GM18951 (cell line): Measurements from ENCODE around the gene SYNC.
"Not testable (repeated sequence)": the region's sequence is repeated elsewhere in the genome, so short reads cannot be mapped to it uniquely, and the experiment has no call there.

Experiments used
- POLR2A ChIP-seq: IDR thresholded peaks from 4 replicates; pipeline ENCODE4 v1.6.1; 2011; ENCODE audit warnings: mild to moderate bottlenecking; ENCODE audit not compliant: insufficient read length, insufficient read depth; ENCODE audit errors: extremely low read depth
- in situ Hi-C: fragments of 300-500 bp; cut with MboI; formaldehyde crosslinking; loops from one replicate; pipeline ENCODE4 v1.12.0; 2022; ENCODE audit warnings: low sequenced_read_pairs, mixed read lengths, inconsistent platforms; ENCODE audit not compliant: unreplicated experiment

SYNC gene

DNA sequence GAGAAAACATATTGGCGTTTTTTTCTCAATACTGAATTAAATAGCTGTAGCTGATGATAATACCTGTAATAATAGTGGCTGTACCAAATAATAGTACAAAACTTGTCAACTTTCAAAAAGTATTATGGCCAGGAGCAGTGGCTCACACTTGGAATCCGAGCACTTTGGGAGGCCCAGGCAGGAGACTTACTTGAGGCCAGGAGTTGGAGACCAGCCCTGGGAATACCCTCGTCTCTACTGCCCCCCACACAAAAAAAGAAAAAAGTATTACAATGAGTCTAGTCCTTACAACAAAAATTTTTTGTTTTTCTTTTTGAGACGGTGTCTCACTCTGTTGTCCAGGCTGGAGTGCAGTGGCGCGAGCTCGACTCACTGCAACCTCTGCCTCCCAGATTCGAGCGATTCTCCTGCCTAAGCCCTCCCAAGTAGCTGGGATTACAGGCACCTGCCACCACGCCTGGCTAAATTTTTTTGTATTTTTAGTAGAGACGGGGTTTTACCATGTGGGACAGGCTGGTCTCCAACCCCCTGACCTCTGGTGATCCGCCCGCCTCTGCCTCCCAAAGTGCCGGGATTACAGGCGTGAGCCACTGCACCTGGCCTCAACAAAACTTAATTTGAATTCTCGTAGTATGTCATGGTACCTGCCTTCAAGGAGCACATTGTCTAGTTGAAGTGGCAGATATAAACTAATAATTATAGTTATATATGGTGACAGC, 50.2 kb downstream of the SYNC start:
- in situ Hi-C loops: no loop called here
- TF ChIP-seq POLR2A: no peak

DNA sequence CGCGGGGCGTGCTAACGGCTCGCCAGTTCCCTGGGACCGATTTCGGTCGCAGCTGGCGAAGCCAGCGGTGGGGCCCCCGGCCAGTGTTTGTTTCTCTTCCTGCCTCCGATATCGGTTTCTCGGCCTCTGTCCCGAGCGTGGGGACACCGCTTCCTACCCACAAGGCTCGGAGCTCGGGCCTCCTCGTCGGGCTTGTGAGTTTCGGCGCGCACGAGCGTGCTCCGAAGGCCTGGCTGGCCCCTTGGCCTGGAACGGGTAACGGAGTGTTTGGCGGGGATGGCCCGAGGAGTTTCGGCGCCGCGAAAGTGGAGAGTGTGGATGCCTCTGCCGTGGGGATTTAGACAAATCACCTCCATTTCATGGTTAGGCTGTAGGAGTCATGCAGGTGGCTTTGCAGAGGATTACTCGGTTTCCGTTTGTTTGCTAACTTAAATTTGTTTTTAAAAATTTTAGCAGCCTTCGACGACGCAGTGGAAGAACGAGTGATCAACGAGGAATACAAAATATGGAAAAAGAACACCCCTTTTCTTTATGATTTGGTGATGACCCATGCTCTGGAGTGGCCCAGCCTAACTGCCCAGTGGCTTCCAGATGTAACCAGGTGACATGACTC, 51.0 kb downstream of the SYNC start:
- in situ Hi-C loops: no loop called here
- TF ChIP-seq POLR2A: no peak

DNA sequence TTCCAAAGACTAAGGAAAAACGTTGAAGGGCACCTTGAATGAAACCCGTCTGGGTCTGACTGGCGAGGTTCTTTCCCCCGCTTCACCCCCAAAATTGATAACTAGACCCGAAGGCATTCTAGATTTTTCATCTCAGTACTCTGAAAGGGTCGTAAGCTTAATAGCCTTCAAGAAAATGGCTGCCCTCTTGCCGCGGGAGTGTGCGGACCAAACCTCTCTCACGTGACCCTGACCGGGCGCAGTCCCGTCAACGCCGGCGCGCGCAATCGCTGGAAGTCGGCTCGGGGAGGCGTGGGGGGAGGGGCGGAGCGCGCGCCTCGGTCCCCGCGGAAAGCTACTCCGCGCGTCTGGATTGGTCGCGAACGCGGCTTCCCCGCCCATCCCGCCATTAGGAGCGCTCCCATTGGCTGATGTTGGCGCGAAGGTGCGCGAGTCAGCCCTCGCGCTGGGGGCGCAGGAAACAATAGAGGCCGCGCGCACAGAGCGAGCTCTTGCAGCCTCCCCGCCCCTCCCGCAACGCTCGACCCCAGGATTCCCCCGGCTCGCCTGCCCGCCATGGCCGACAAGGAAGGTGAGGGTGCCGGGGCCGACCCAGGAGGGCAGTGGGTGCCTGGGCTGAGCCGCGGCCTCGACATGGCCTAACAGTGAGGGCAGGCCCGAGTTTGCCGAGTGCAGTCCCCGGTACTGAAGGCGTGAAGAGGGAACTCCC, 51.7 kb downstream of the SYNC start, which contains the start of gene RBBP4:
Gene RBBP4, plus strand, starts transcription at position 457 of the 709 bp plus-strand sequence. Its CDS starts 99 bp downstream, at position 556.
- peak; percentile 79 for TF ChIP-seq POLR2A
- in situ Hi-C loops: no loop called here

DNA sequence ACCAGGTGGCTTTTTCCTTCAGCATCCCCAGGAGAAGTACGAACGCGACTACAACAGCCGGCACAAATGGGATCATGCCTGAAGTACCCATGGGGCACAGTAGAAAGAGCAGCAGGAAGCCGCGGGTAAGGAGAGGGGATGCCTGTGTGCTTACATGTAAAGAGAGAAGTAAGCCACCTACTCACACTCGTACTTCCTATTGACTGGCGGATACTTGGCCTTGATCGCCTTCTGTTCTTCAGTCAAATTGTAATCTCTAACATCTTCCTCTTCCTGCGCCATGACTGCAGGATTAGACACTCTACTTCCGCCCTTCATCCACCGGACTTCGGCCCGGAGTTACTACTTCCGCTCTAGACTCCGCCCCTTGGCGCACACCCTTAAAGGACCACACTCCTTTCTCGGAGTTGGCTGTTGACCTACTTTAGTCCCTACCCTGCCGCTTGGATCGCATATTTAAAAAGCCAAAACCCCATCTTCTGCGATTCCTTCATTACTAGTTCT, 52.3 kb downstream of the SYNC start, which contains the start of gene ZBTB8OS:
Gene ZBTB8OS, minus strand, starts transcription at position 303 of the 504 bp plus-strand sequence. Its CDS starts 21 bp downstream, at position 282.
- TF ChIP-seq POLR2A: peak; percentile 82
- in situ Hi-C loops: no loop called here

DNA sequence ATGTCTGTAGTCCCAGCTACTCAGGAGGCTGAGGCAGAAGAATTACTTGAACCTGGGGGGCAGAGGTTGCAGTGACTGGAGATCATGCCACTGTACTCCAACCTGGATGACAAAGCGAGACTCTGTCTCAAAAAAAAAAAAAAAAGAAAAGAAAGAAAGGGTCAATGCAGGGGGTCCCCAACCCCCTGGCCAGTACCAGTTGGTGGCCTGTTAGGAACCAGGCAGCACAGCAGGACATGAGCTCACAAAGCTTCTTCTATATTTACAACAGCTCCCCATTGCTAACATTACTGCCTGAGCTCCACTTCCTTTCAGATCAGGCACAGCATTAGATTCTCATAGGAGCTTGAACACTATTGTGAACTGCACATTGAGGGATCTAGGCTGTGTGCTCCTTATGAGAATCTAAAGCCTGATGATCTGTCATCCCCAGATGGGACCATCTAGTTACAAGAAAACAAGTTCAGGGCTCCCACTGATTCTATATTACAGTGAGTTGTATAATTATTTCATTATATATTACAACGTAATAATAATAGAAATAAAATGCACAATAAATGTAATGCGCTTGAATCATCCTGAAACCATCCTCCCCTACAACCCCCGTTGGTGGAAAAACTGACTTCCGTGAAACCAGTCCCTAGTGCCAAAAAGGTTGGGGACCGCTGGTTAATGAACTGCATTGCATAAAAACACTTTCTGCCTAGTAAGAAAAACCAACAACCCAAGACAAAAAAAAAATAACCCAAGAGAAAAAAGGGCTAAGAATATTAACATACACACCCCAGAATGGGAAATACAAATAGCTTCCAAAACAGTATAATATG, 55.0 kb downstream of the SYNC start:
- no peak for TF ChIP-seq POLR2A
- in situ Hi-C loops: no loop called here

DNA sequence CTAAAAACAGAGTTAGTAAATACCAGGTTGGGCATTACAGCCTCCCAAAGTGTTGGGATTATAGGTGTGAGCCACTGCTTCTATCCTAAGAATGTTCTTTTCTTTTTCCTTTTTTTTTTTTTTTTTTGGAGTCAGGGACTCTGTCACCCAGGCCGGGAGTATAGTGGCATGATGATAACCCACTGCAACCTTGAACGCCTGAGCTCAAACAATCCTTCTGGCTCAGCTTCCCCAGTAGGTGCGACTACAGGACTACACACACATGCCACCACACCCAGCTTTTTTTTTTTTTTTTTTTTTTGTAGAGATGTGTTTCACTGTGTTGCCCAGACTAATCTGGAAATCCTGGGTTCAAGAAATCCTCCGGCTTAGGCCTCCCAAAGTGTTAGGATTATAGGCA, 58.1 kb downstream of the SYNC start:
- in situ Hi-C loops: no loop called here
- TF ChIP-seq POLR2A: no peak

DNA sequence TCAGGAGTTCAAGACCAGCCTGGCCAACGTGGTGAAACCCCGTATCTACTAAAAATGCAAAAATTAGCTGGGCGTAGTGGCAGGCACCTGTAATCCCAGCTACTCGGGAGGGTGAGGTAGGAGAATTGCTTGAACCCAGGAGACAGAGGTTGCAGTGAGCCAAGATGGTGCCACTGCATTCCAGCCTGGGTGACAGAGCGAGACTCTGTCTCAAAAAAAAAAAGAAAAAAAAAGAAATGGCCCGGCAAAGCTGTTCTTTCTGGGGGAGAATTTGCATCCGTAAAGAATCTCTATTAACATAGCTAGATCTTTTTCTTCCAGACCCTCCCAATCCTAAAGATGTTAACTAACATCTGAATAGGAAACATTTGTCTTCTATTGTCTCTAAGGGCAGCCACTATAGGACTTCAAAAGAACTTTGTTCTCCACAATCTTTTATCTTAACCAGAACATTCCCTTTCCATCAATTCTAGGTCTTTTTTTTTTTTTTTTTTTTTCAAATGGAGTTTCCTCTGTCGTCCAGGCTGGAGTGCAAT, 60.2 kb downstream of the SYNC start:
- in situ Hi-C loops: not testable (repeated sequence)

DNA sequence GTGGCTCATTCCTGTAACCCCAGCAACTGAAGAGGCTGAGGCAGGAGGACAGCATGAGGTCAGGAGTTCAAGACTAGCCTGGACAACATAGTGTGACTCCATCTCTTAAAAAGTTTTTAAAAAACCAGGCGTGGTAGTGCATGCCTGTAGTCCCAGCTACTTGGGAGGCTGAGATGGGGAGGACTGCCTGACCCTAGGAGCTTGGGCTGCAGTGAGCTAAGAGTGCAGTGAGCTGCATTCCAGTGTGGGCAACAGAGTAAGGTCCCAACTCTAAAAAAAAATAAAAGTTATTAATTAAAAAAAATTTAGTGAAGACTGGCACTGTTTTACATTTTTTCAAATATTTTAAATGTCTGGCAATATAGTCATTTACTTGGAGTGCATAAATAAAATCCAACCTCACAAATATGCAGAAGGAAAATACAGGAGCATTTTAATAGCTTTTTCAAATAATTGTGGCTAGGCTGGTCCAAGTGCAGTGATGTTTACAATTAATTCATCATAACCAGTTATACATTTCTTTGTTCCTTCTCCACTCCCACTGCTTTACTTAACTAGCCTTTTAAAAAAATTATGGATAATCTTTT, 63.0 kb downstream of the SYNC start:
- no peak for TF ChIP-seq POLR2A

DNA sequence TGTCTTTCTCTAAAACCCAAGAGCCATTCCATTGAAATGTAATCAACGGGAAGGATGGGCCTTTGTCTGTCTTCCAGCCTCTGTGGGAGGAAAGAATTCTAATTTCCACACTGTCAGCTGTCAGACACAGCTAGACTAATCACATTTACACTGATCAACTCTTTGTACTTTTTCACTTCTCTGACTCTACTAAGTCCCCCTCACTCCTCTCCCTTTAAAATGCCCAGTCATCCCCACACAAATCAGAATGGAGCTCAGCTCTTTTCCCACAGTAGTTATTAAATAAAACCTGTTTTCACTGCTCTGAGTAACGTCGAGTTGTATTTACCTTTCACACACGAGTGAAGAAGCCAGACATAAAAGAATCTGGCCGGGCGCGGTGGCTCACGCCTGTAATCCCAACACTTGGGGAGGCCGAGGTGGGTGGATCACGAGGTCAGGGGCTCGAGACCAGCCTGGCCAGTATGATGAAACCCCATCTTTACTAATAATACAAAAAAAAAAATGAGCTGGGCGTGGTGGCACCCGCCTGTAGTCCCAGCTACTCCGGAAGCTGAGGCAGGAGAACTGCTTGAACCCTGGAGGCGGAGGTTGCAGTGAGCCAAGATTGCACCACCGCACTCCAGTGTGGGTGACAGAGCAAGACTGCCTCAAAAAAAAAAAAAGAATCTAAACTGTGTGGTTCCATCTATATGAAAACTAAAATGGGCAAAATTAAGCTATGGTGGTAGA, 65.5 kb downstream of the SYNC start:
- in situ Hi-C loops: no loop called here
- no peak for TF ChIP-seq POLR2A

More for the DNA sequence above, 63.0 kb downstream of the SYNC start:
- in situ Hi-C loops: no loop called here

DNA sequence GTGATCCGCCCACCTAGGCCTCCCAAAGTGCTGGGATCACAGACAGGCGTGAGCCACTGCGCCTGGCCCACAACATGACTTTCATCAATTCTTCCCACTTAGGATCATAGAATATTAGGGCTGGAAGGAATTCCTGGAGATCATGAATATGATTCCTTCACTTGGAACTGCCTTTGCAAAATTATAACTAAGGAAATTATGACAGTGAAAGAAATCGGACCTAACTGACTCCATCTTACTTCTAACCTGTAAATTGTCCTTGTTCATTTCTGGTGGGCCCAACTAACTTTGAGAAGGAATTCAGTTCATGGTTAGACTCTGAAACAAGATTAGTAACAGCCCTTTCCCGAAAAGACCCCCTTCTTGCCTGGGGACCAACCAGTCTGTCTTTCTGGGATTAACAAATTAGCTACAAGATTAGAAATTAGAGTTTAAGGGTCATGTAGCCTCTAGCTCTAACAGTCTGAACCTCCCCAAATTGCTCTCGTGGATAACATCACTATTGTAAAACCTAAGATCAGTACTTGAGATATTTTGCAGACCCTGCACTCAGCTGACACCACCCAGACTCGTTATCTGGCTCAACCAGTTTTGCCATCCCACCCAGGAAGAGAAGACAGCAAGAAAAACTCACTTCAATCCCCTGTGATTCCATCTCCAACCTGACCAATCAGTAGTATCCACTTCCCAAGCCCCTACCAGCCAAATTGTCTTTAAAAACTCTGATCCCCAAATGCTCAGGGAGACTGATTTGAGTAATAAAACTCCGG, 66.9 kb downstream of the SYNC start:
- TF ChIP-seq POLR2A: no peak
- in situ Hi-C loops: no loop called here

DNA sequence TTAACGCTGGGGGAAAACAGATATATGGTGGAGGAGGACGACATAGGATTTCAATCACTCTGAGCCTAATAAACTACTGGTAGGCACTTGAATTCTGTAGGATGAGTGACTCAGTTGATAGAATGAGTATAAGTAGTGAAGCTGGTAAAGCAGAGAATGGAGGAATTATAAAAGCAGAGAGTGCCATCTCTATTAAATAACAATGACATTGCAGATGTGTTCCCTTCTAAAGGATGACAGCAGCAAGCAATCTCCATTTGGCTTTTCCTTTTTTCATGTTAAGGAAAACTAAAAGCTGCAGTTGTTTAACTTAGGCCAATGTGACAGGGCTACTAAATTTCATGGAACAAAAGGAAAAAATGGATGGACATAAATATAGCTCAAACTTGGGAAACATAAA, 69.7 kb downstream of the SYNC start:
- no peak for TF ChIP-seq POLR2A
- in situ Hi-C loops: no loop called here

DNA sequence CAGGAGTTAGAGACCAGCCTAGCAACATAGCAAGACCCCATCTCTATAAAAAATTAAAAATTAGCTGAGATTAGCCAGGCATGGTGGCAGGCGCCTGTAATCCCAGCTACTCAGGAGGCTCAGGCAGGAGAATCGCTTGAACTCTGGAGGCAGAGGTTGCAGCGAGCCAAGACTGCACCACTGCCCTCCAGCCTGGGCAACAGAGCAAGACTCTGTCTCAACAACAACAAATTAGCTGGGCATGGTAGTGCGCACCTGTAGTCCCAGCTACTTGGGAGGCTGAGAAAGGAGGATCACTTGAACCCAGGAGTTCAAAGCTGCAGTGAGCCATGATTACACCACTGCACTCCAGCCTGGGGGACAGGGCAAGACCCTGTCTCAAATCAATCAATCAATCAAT, 72.4 kb downstream of the SYNC start:
- in situ Hi-C loops: not testable (repeated sequence)
